ENCODE measurements around the gene CERS4.

- no peak for TF ChIP-seq CTCF (conservative IDR thresholded peaks at IDR 0.05; ENCODE audit: low read depth, low read length)
- TF ChIP-seq EZH2 (IDR thresholded peaks at IDR 0.05; ENCODE audit: low read length, unreplicated experiment): no peak
- no peak for TF ChIP-seq EZH2phosphoT487 (IDR thresholded peaks at IDR 0.05; ENCODE audit: borderline replicate concordance, low read length)
Measured at GRCh38 chr19:8269724-8270123, 60.6 kb downstream of the CERS4 start.
